Caki2 (cell line): ENCODE results near the gene TMEM98. TPM values are rescaled to one million over a fixed set of nuclear protein-coding genes. Genes with fewer than 3 reads are reported as not detected.
"Not testable (repeated sequence)": the region's sequence is repeated elsewhere in the genome, so short reads cannot be mapped to it uniquely, and the experiment has no call there.

Experiments
- DNase-seq: peaks from one replicate; pipeline ENCODE4 v3.0.0-alpha.2; 2015; ENCODE audit warnings: low read depth
- in situ Hi-C: cut with HindIII; loops from 2 replicates; pipeline ENCODE4 v1.10.0; 2016; ENCODE audit warnings: low sequenced_read_pairs, low pct_unique_long_range_greater_than_20kb, mixed read lengths
- total RNA-seq: library from RNA; depleted of rRNA; stranded (reverse); fragments of >200 nt; shearing (Covaris generic); gene quantifications from 2 replicates; pipeline ENCODE4 v1.2.3, GENCODE V29; 2014; ENCODE audit warnings: low replicate concordance

TMEM98 gene
- total RNA-seq, 1 experiment from 2014 or later: not detected

- DNase-seq: no peak
- in situ Hi-C loops: no loop called here
Measured at GRCh38 chr17:32935726-32936125, 7.8 kb downstream of the TMEM98 start.

GRCh38 chr17:32936186-32936893 lies 8.4 kb downstream of the TMEM98 start:
- DNase-seq: no peak
- in situ Hi-C loops: no loop called here

DNA sequence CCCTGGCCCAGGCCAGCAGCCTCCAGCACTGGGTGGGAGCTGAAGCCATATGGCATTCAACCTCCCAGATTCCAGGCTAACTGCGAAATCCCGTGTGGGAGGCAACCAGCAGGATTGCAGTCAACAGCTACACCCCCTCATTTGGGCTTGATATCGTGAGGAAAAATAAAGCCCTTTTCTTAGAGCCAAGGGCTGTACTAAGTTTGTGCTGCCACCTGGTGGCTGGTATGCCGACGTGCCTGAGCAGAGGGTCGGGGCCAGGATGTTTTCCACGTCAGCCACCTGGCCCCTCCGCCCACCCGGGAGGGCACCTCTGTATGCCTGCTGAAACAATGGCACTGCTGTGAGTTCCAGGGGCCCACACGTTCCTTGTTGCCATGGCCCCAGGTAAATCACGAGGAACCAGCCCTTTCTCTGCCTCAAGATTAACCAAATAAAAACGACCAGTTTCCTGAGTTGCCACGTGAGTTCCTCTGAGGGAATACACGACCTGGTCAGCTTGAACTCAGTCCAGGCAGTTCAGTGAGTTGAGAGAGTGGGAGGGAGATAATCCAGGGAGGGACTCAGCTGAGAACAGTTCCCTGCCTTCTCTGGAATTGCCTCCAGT lies 9.0 kb downstream of the TMEM98 start:
- peak; percentile 31 for DNase-seq
- in situ Hi-C loops: no loop called here

DNA sequence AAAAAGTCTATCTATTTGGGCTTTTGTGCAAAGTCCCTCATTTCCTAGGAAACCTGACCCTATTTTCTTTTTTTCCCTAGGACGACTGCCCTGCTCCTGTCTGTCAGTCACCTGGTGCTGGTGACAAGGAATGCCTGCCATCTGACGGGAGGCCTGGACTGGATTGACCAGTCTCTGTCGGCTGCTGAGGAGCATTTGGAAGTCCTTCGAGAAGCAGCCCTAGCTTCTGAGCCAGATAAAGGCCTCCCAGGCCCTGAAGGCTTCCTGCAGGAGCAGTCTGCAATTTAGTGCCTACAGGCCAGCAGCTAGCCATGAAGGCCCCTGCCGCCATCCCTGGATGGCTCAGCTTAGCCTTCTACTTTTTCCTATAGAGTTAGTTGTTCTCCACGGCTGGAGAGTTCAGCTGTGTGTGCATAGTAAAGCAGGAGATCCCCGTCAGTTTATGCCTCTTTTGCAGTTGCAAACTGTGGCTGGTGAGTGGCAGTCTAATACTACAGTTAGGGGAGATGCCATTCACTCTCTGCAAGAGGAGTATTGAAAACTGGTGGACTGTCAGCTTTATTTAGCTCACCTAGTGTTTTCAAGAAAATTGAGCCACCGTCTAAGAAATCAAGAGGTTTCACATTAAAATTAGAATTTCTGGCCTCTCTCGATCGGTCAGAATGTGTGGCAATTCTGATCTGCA lies 12.9 kb downstream of the TMEM98 start:
- in situ Hi-C loops: no loop called here
- DNase-seq: no peak

- in situ Hi-C loops: no loop called here
- DNase-seq: no peak
Measured at GRCh38 chr17:32941419-32942032, 13.6 kb downstream of the TMEM98 start.

DNA sequence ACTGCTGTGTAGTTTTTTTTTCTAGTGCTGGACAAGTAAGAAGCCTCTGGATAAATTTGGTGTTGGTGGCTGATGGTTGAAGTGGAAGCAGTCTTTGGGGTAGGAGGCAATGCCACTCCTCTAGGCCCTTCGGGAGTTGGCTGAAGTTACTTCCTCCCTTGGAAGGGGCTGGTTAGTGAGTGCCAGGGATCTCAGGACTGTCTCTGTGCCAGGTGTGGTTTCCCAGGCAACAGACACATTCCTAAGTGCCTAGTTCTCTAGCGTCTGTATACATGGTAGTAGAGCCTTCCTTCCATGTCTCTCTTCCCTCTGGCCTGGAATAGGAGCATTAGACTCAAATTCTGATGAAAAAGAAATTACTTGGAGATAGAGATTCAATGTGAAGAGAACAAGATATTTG lies 15.3 kb downstream of the TMEM98 start:
- in situ Hi-C loops: no loop called here
- no peak for DNase-seq

- in situ Hi-C loops: no loop called here
- no peak for DNase-seq
Measured at GRCh38 chr17:32943647-32944191, 15.8 kb downstream of the TMEM98 start.

- no peak for DNase-seq
- in situ Hi-C loops: no loop called here
Measured at GRCh38 chr17:32944248-32945020, 16.5 kb downstream of the TMEM98 start.

DNA sequence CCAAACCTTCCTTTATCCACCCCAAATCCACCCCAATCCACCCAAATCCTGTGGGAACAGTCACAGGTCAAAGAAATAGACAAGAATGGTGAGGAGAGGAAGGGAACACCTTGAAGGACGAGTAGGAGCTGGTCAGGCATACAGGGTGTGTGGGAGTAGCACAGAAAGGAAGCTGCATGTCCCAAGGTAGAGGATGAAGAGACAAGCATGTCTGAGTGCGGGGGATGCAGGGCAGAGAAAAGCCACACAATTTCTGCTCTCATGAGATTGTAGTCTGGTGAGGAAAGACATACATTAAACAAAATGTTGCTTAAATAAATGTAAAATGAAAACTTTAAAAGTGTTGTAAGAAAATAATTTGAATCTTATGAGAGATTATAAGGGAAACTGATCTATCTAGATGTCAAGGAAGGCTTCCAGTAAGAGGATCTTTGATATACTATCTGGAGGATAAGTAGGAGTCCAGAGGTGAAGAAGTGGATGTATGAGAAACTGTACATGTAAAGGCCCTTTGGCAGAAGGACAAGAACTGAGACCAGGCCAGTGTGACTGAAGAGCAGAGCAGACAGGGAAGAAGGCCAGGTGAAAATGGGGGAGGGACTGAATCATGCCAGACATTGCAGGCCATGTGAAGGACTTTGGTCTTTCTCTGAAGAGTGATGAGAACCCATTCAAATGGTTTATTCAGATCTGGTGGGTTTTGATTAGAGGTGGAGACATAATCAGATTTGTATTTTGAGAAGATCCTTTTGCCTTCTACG lies 18.6 kb downstream of the TMEM98 start:
- in situ Hi-C loops: no loop called here
- no peak for DNase-seq

DNA sequence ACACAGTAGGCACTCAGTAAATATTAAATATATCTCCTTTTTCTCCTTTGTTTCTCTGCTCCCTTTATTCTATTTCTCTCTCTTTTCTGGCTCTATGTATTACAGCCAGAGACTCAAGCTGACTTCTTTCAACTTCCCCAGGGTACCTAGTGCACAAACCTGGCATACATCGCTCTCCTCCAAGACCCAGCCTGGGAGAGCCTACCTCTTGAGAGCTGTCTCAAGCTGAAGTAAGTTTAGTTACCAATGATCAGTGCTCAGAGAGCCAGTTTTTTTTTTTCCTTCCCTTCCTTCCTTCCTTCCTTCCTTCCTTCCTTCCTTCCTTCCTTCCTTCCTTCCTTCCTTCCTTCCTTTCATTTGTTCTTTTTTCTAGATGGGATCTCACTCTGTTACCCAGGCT lies 19.8 kb downstream of the TMEM98 start:
- in situ Hi-C loops: no loop called here
- no peak for DNase-seq

DNA sequence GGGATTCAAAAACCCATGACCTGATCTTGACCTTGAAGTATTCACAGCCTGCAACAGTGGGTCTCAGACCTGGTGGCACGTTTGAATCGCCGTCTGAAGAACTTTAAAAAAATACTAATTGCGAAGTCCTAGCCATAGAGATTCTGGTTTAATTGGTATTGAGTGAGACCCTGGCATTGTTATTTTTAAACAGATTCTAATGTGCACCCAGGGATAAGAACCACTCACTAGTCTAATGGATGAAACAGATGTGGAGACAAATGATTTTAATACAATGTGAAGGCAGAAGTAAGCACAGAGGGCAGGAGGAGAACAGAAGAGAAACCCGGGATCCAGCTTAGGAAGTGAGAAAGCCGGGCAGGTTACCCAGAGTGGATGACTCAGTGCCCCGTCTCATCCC lies 21.2 kb downstream of the TMEM98 start:
- in situ Hi-C loops: no loop called here
- DNase-seq: no peak

- DNase-seq, in situ Hi-C loops: not testable (repeated sequence)
Measured at GRCh38 chr17:32952491-32952890, 24.5 kb downstream of the TMEM98 start.

DNA sequence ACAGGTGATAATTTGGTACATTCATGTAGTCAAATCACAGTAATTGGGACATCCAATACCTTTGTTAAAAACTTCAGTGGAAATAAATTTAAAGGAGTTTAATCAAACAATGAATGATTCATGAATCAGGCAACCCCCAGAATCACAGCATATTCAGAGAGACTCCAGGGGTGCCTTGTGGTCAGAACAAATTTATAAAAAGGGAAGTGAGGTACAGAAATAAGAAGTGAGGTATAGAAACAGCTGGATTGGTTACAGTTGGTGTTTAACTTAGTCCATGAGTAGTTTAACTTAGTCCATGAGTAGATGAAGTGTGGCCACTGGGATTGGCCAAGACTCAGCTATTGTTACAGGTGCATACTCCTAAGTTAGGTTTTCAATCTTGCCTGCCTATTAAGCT lies 25.1 kb downstream of the TMEM98 start:
- in situ Hi-C loops: no loop called here
- no peak for DNase-seq

DNA sequence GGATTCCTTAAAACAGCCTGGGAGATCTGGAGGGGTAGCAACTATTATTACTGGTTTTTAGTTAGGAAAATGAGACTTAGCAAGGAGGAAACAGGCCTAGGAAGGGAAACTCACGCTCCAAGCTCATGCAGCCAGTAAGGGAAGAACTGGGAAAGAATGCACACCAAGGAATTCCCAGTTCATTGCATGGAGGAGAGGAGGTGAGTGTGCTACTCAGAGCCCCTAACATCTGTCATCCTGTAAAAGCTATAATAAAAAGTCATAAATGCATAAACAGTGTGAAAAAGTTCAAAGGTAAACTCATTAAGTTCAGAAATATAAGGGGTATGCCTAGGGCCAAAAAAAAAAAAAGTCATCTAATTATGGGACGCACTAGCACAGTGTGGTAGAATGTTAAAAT lies 25.9 kb downstream of the TMEM98 start:
- no peak for DNase-seq
- in situ Hi-C loops: no loop called here

- no peak for DNase-seq
- in situ Hi-C loops: no loop called here
Measured at GRCh38 chr17:32954477-32954876, 26.5 kb downstream of the TMEM98 start.

DNA sequence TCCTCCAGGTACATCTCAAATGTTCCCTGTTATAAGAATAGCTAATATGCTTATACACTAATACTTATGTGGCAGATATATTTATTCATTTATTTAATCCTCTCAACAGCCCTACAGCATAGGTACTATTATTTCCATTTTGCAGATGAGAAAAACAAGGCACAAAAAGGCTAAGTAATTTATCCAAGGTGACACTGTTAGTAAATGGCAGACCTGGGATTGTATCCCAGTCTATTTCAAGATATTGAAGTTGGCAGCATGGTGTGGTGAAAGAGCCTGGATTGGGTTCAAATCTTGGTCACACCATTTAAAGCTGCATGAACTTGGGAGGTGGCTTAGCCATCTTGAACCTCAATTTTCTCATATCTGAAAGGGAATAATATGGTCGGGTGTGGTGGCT lies 27.2 kb downstream of the TMEM98 start:
- DNase-seq: no peak
- in situ Hi-C loops: no loop called here

DNA sequence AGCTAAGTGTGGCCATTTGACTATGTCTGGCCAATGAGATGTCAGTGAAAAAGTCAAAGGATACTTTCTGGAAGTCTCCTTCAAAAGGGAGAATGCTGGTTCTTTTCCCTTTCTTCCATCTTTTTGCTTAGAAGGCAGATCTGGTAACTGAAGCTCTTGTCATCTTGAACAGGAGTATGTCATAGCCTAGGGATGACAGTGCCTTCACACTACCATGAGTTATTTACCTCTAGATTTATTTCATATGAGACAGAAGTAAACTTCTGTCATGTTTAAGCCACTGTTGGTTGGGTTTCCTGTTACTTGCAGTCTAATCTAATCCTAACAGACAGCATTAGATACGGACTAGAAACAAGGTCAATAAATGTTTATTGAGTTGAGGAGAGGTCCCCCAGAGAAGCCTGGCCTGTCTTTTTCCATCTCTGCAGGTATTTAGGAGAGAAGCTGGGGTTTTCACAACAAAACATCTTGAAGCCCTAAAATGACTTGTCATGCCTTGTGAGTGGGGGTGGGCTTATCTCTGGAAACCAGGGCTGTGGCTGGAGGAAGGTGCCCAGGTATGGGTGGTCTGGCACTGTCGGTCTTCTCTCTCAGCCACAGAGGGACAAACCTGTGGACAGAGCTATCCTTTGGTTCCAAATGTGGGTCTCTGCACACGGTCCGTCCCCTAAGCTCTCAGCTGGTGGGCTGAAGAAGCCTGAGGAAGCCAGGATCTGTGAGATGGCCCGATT lies 28.5 kb downstream of the TMEM98 start:
- in situ Hi-C loops: no loop called here
- DNase-seq: no peak
